Heart left ventricle (tissue), 16 donors: ENCODE results near the gene BTRC. TPM values are rescaled to one million over a fixed set of nuclear protein-coding genes. Genes with fewer than 3 reads are reported as not detected.
"Not testable (repeated sequence)": the region's sequence is repeated elsewhere in the genome, so short reads cannot be mapped to it uniquely, and the experiment has no call there.

Experiments
- ATAC-seq, 4 donors: fragments of 200-7000 bp; cut with Tn5 transposase; one replicate each; pipeline ENCODE4 v1.9.1; 2020 to 2022; ENCODE audit warnings: moderate library complexity in 4 of 4, mild to moderate bottlenecking in 3 of 4, moderate number of reproducible peaks in 1 of 4
- DNase-seq, 5 donors: peaks; one replicate each; pipeline ENCODE4 v3.0.0-alpha.2; 2020
- H3K27ac ChIP-seq, 12 donors: fragments of 200-600 bp; sonication (generic) in 4 of 12; one replicate each; pipeline versions ENCODE4 v1.5.0 to v1.8.0; 2016 to 2022; ENCODE audit warnings: mild to moderate bottlenecking in 2 of 12
- H3K27me3 ChIP-seq, 9 donors: fragments of 200-600 bp; sonication (generic) in 2 of 9; one replicate each; pipeline versions ENCODE4 v1.5.1 to v1.8.0; 2016 to 2022; ENCODE audit warnings: mild to moderate bottlenecking in 3 of 9
- H3K36me3 ChIP-seq, 9 donors: fragments of 200-600 bp; sonication (generic) in 2 of 9; one replicate each; pipeline versions ENCODE4 v1.5.0 to v1.8.0; 2018 to 2022; ENCODE audit warnings: mild to moderate bottlenecking in 2 of 9
- H3K4me1 ChIP-seq, 12 donors: fragments of 200-600 bp; sonication (generic) in 4 of 12; one replicate each; pipeline versions ENCODE4 v1.5.0 to v1.8.0; 2016 to 2022; ENCODE audit warnings: mild to moderate bottlenecking in 3 of 12
- H3K4me3 ChIP-seq, 12 donors: fragments of 200-600 bp; sonication (generic) in 4 of 12; one replicate each; pipeline versions ENCODE4 v1.5.0 to v1.8.0; 2017 to 2022; ENCODE audit warnings: mild to moderate bottlenecking in 9 of 12, moderate library complexity in 4 of 12
- H3K9me3 ChIP-seq, 12 donors: fragments of 200-600 bp; sonication (generic) in 4 of 12; one replicate each; pipeline versions ENCODE4 v1.5.0 to v1.8.0; 2016 to 2022; ENCODE audit warnings: mild to moderate bottlenecking in 1 of 12
- POLR2A ChIP-seq, 2 donors: fragments of 450-650 bp; IDR thresholded peaks; one replicate each; pipeline ENCODE4 v1.6.1; 2017; ENCODE audit warnings: antibody characterized with exemption in 2 of 2, mild to moderate bottlenecking in 2 of 2, moderate library complexity in 2 of 2
- WGBS, 4 donors: extraction: QIAGEN DNeasy Blood & Tissue Kit in 2 of 4; methylation state at CpG; one replicate each; pipeline versions ENCODE4 v1.1.5 to v1.1.7; 2013 to 2018; 5-methylcytosine and 5-hydroxymethylcytosine counted together
- intact Hi-C, 10 donors: fragments of 100-400 bp; cut with DNase I; formaldehyde crosslinking; loops; one replicate each; pipeline versions ENCODE4 v1.11.1 to v1.14.2; 2022
- polyA plus RNA-seq, 2 donors: library from polyadenylated mRNA; stranded (reverse); fragments of 200-250 nt; gene quantifications; one replicate each; pipeline ENCODE4 v1.2.3, GENCODE V29; 2013
- total RNA-seq, 9 donors: library from RNA; depleted of rRNA in 2 of 9; stranded (reverse); fragments of >200 nt in 2 of 9; fragmentation: NEBNext Ultra II Directional in 3 of 9; extraction: Animal tissue kit (Norgen Biotek cat#: 25700) in 3 of 9; gene quantifications; one replicate each; pipeline versions ENCODE4 v1.1.0 to v1.2.4, GENCODE V29; 2016 to 2023
- TF ChIP-seq, protein P1 (sequence below), 12 donors: fragments of 200-600 bp; sonication (generic) in 4 of 12; IDR thresholded peaks; one replicate each; pipeline versions ENCODE4 v1.5.0 to v1.8.0; 2018 to 2022; ENCODE audit warnings: antibody characterized with exemption in 12 of 12, mild to moderate bottlenecking in 5 of 12
- donor health status: ischemic (EF 13 %, LVEDD 7.1; RV severe dilation, severe dysfunction).
- donor health status: healthy with polysubstance abuse.
- donor health status: DM: no; HTN: yes; CAD: no.
- donor health status: DM: no; HTN: no; CAD: no.
- donor health status: ischemic (EF 25% LVEDD 6.9; RV normal size, moderate dysfunction).
- donor health status: ischemic (EF 25% LVEDD 5.7; RV mildly dilated, moderate dysfunction).
- donor health status: healthy.
- donor health status: DM: yes; HTN: yes; CAD: no.
- donor health status: ischemic (EF 35%, LVEDD 5.7; RV mildly dilated, moderate dysfunction).
- donor health status: nonischemic (EF 11% LVEDD 7.7; RV severe dilation, severe dysfunction).
- donor health status: DM: yes; HTN: yes; CAD: no.
- donor health status: PGD.
- donor health status: ischemic (EF 29% LVEDD 5.4; RV normal size, mild dysfunction).
- donor health status: nonischemic (EF 23%, LVEDD 6.1; RV moderate dilation, normal function).

The BTRC gene
- total and polyA plus RNA-seq, 11 donors = 10.7 to 53.5 (median 32.1) TPM

DNA sequence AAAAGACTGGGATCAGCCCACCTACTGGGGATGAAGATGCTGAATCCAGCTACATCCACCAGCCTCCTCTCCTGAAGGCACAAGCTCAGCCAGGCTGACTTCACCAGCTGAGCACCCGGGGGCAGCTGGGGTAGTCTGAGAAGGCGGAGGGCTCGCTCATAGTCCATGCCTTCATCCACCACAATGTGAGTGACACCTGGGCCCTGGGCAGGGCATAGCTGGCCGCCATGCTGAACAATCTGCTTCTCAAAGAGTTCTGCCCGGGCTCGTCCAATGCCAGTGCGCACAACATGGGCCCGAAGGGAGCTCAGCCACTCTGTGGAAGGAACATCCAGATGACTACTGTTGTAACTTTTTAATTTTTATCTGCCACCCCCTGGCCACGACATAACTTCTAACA, 231.9 kb downstream of the BTRC start:
- intact Hi-C loops = loop anchor here in 2 of 10 donors (5.0 kb wide), 2 partner anchors 234 to 534 kb away; partner anchors contain the start of gene BTRC (in 1 of the 2)
- WGBS, 4 donors = 89 to 98% (median 96%) methylated on average over 9 of the region's 9 CpGs

DNA sequence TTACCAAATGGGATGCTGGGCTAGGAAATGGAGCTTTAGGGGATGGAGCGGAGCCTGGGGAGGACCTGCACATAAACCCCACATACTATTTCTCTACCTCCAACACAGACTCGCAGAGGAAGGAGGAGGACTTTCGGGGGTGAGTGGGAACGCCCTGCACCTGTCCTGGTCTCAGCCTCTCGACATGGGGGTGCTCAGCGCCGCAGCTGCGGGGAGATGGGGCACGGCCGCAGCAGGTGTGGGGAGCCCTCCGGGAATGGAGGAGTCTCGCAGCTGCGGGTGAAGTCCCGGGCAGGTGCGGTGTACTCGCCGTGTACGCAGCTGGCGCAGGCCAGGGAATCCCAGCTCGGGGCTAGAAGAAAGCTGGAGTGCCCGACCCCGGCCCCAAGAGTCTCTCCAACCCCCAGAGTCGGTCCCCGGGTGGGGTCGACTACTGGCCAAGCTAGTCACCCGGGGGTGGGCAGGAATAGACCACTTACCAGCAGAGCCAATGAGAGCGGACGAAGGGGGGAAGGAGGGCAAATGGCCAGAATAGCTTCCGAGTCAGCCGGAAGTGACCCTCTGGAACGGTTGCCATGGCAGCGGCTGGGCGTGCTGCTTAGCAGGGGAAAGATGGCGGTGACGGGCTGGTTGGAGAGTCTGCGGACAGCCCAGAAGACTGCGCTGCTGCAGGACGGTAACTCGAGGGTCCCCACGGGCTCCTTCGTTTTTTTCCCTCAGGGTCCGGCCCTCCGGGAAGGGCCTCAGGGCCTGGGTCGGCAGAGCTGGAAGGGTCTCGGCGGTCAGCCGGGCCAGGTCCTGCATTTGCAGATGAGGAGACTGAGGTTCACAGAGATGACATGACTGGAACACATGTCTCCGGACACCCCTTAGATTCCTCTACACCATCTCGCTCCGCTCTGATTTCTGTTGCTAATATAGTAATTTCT, 234.0 kb downstream of the BTRC start, which contains the start of the genes DPCD and POLL:
Gene DPCD (plus strand): TSS at position 597 of the 929 bp plus-strand sequence. CDS start 16 bp downstream, at position 613.
Gene POLL (minus strand): TSS at position 533 of the 929 bp plus-strand sequence. CDS start 897 bp downstream, outside the sequence.
- H3K36me3 ChIP-seq = peaks cover 0 to 30% (median 23%) of the 10 kb centered on the region in 9 donors
- ATAC-seq = peak; percentile 95 to 99 (median 98)
- peak within 1 kb of the TSS; percentile 20 to 83 (median 72) for H3K27ac ChIP-seq
- TF ChIP-seq, protein P1, sequence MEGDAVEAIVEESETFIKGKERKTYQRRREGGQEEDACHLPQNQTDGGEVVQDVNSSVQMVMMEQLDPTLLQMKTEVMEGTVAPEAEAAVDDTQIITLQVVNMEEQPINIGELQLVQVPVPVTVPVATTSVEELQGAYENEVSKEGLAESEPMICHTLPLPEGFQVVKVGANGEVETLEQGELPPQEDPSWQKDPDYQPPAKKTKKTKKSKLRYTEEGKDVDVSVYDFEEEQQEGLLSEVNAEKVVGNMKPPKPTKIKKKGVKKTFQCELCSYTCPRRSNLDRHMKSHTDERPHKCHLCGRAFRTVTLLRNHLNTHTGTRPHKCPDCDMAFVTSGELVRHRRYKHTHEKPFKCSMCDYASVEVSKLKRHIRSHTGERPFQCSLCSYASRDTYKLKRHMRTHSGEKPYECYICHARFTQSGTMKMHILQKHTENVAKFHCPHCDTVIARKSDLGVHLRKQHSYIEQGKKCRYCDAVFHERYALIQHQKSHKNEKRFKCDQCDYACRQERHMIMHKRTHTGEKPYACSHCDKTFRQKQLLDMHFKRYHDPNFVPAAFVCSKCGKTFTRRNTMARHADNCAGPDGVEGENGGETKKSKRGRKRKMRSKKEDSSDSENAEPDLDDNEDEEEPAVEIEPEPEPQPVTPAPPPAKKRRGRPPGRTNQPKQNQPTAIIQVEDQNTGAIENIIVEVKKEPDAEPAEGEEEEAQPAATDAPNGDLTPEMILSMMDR (IDR thresholded peaks at IDR 0.05) = no peak
- peak in 1 of 2 donors; percentile 53 for TF ChIP-seq POLR2A (IDR thresholded peaks at IDR 0.05)
- H3K27me3 ChIP-seq = no peaks in the 10 kb centered on the region
- intact Hi-C loops = loop anchor here in 2 of 10 donors (5.0 kb wide), 2 partner anchors 236 to 536 kb away; partner anchors contain the start of gene BTRC (in 1 of the 2)
- H3K4me3 ChIP-seq = peak within 1 kb of the TSS; percentile 54 to 98 (median 78)
- H3K9me3 ChIP-seq = no peaks in the 10 kb centered on the region
- WGBS, 4 donors = 1 to 2% (median 1%) methylated on average over 36 to 50 of the region's 50 CpGs
- H3K4me1 ChIP-seq = peaks cover 0 to 30% (median 18%) of the 10 kb centered on the region in 12 donors
- peak; percentile 97 to 99 (median 98) for DNase-seq

More for the DNA sequence above, 231.9 kb downstream of the BTRC start:
- Histone ChIP-seq H3K4me1 (peaks cover 0 to 26% (median 18%) of the 10 kb centered on the region in 12 donors), H3K27me3 (no peaks in the 10 kb centered on the region), H3K4me3 (no peak overlapping the region), H3K27ac (no peak overlapping the region), H3K9me3 (no peaks in the 10 kb centered on the region), H3K36me3 (peaks cover 0 to 50% (median 43%) of the 10 kb centered on the region in 9 donors)
- peak in 1 of 5 donors; percentile 39 for DNase-seq
- no peak for ATAC-seq
- TF ChIP-seq POLR2A (IDR thresholded peaks at IDR 0.05) = no peak
- TF ChIP-seq, protein P1 (IDR thresholded peaks at IDR 0.05) = no peak

DNA sequence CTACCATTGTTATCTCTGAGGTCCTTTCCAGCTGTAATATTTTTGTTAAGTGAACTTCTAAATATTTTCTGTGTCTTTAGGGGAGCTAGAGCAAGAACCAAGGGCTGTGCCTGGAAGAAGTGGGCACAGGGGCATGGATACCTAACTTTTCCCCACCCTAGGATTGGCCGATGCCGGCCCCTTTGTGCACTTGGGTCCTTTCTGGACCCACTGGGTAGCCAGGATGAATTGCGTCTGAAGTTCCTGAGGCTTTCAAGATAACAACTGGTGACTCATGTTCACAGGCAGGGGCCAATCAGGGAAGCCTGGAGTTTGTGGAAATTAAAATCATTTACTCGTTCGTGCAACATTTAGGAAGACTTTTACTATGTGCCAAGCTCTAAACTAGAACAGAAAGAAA, 234.9 kb downstream of the BTRC start:
- DNase-seq (no peak), ATAC-seq (no peak)
- TF ChIP-seq, protein P1 (IDR thresholded peaks at IDR 0.05) = no peak
- no peak for TF ChIP-seq POLR2A (IDR thresholded peaks at IDR 0.05)
- no peaks in the 10 kb centered on the region for H3K9me3 ChIP-seq
- peak overlapping the region in 10 of 12 donors; percentile 70 to 98 (median 82) for H3K4me3 ChIP-seq
- no peak overlapping the region for H3K27ac ChIP-seq
- 51 to 60% (median 53%) methylated on average over 5 of the region's 5 CpGs for WGBS, 4 donors
- intact Hi-C loops = loop anchor here in 2 of 10 donors (5.0 kb wide), 2 partner anchors 237 to 537 kb away; partner anchors contain the start of gene BTRC (in 1 of the 2)
- H3K4me1 ChIP-seq = peaks cover 0 to 33% (median 18%) of the 10 kb centered on the region in 12 donors
- H3K36me3 ChIP-seq = peaks cover 0 to 22% (median 15%) of the 10 kb centered on the region in 9 donors
- H3K27me3 ChIP-seq = no peaks in the 10 kb centered on the region

DNA sequence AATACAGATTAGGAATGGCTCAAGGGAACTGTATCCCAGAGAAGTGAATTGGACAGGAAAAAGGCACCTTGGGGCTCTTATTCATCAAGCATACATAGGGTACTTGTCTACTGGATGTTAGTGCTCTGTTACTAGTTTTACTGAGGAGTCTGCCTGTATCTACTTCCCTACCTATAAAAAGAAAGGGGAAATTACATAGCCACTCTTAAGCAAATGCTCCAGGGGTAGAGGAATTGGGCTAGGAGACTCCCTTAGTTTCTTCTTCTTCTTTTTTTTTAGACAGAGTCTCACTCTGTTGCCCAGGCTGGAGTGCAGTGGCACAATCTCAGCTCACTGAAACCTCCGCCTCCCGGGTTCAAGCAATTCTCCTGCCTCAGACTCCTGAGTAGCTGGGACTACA, 239.4 kb downstream of the BTRC start:
- intact Hi-C loops, H3K27me3 ChIP-seq, H3K9me3 ChIP-seq, H3K4me3 ChIP-seq, DNase-seq: not testable (repeated sequence)
- Histone ChIP-seq H3K36me3 (peaks cover 0 to 15% (median 0%) of the 10 kb centered on the region in 9 donors), H3K27ac (peak overlapping the region in 1 of 12 donors; percentile 10), H3K4me1 (peaks cover 0 to 23% (median 8%) of the 10 kb centered on the region in 12 donors)
- peak in 1 of 4 donors; percentile 25 for ATAC-seq
- WGBS, 4 donors = 64 to 100% (median 86%) methylated on average over 2 of the region's 2 CpGs
